OCI-LY7 (cell line): ENCODE data around the gene DNPH1. TPM values are rescaled to one million over a fixed set of nuclear protein-coding genes. Genes with fewer than 3 reads are reported as not detected.

Experiments
- BruUV-seq: library from RNA; stranded (reverse); fragments of 400-500 nt; replicated peaks from 2 replicates; lab custom pipeline; 2021; lab: Mats Ljungman, UMichigan
- CTCF ChIA-PET: fragments of 300-600 bp; sonication (Branson Sonifier 250); formaldehyde crosslinking; loops from one replicate; lab custom pipeline; 2022; ENCODE audit warnings: antibody characterized with exemption; ENCODE audit not compliant: unreplicated experiment; lab: Charles Lee
- POLR2A ChIA-PET: fragments of 300-600 bp; sonication (Branson Sonifier 250); formaldehyde crosslinking; loops from one replicate; lab custom pipeline; 2022; ENCODE audit warnings: antibody characterized with exemption; lab: Charles Lee
- DNase-seq: peaks from one replicate; pipeline ENCODE4 v3.0.0-alpha.2; 2015; ENCODE audit warnings: low spot score
- H2AFZ ChIP-seq: fragments of 200-600 bp; sonication (generic), shearing (Covaris generic); 2 replicates; pipeline ENCODE4 v1.6.1; 2014; ENCODE audit warnings: mild to moderate bottlenecking, antibody characterized with exemption, low read length, moderate library complexity
- H3K27ac ChIP-seq: fragments of 200-600 bp; sonication (generic); 2 replicates; pipeline ENCODE4 v1.5.1; 2014; ENCODE audit warnings: mixed run types, low read depth, mild to moderate bottlenecking, moderate library complexity, low read length, inconsistent platforms; ENCODE audit not compliant: poor library complexity, severe bottlenecking
- H3K36me3 ChIP-seq: fragments of 200-600 bp; sonication (generic); 2 replicates; pipeline ENCODE4 v1.6.1; 2014; ENCODE audit warnings: mild to moderate bottlenecking, antibody characterized with exemption, low read length, moderate library complexity, mixed read lengths; ENCODE audit not compliant: insufficient read depth
- H3K4me1 ChIP-seq: fragments of 200-600 bp; sonication (generic); 2 replicates; pipeline ENCODE4 v1.5.1; 2014; ENCODE audit warnings: mild to moderate bottlenecking, low read length; ENCODE audit not compliant: insufficient read depth, poor library complexity, severe bottlenecking
- H3K4me2 ChIP-seq: fragments of 200-600 bp; sonication (generic); 2 replicates; pipeline ENCODE4 v1.6.1; 2014; ENCODE audit warnings: mild to moderate bottlenecking, low read length
- H3K4me3 ChIP-seq: fragments of 200-600 bp; sonication (generic); 2 replicates; pipeline ENCODE4 v1.5.1; 2014; ENCODE audit warnings: mild to moderate bottlenecking, low read depth, low read length; ENCODE audit not compliant: poor library complexity, severe bottlenecking
- H3K79me2 ChIP-seq: fragments of 200-600 bp; sonication (generic); 2 replicates; pipeline ENCODE4 v1.6.1; 2016; ENCODE audit warnings: low read depth, mild to moderate bottlenecking, low read length, moderate library complexity, mixed read lengths; ENCODE audit not compliant: insufficient read depth
- H3K9me2 ChIP-seq: fragments of 200-600 bp; sonication (generic); 2 replicates; pipeline ENCODE4 v1.6.1; 2016; ENCODE audit warnings: mild to moderate bottlenecking, low read length, mixed read lengths; ENCODE audit not compliant: insufficient read depth
- H3K9me3 ChIP-seq: fragments of 200-600 bp; sonication (generic); 2 replicates; pipeline ENCODE4 v1.6.1; 2014; ENCODE audit warnings: mild to moderate bottlenecking, mixed run types, low read length, mixed read lengths
- H4K20me1 ChIP-seq: fragments of 200-600 bp; sonication (generic); 2 replicates; pipeline ENCODE4 v1.6.1; 2014; ENCODE audit warnings: mild to moderate bottlenecking, antibody characterized with exemption, low read length, moderate library complexity, mixed read lengths; ENCODE audit not compliant: insufficient read depth
- EZH2phosphoT487 ChIP-seq: fragments of 200-600 bp; sonication (generic); IDR thresholded peaks from 2 replicates; pipeline ENCODE4 v1.6.1; 2018; ENCODE audit warnings: low read depth, borderline replicate concordance, mild to moderate bottlenecking, mixed run types, antibody characterized with exemption, low read length, moderate library complexity, mixed read lengths
- intact Hi-C: fragments of 100-400 bp; cut with micrococcal nuclease; formaldehyde crosslinking; loops from one replicate; pipeline ENCODE4 v1.10.0; 2022; ENCODE audit not compliant: unreplicated experiment
- total RNA-seq, 2 experiments: library from RNA; depleted of rRNA in 1 of 2; stranded (reverse); fragments of >200 nt in 1 of 2; shearing (Covaris generic) in 1 of 2; gene quantifications; 2 replicates each; pipeline ENCODE4 v1.2.3, GENCODE V29; 2014 to 2022
- TF ChIP-seq, protein P1 (sequence below): fragments of 200-600 bp; sonication (generic); conservative IDR thresholded peaks from 2 replicates; pipeline ENCODE4 v1.5.1; 2014; ENCODE audit warnings: mild to moderate bottlenecking, antibody characterized with exemption, low read length, moderate library complexity, mixed read lengths

Gene DNPH1
- total RNA-seq, 2 experiments from 2014 or later: 65.5 to 111 TPM

DNA sequence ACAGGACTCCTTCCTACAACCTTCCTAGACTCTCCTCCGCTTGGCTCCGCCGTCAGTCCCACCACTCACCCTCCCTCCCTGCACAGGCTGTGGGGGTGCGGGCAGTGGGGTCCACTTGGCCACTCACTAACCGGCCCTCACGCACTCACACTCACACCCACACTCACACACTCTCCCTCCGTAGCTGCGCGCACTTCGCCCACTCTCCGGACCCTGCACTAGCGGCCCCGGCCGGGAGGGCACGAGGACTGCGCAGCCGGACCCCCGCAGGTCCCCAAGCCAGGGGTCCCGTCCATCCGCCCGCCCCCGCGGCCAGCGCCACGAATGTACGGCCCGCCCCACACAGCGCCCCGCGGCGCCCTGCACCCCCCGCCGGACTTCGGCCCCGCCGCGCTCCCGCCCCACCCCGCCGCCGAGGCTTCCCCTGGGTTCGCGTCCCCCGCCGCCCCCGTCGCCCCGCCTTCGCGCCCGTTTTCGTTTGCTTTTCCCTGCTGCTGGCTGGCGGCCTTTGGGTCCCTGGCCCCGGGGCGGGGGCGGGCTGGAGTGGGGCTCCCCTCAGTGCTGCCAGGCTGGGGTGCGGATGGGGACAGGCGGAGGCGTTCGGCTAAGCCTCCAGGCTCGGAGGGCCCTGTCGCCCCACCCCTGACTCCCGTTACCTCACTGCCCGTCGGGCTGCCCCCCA is 45.8 kb upstream of the DNPH1 start:
- Histone ChIP-seq H3K4me2 (no peak overlapping the region), H3K4me1 (peaks cover 20% of the 10 kb centered on the region), H3K4me3 (no peak overlapping the region), H3K79me2 (no peaks in the 10 kb centered on the region), H3K9me3 (no peaks in the 10 kb centered on the region), H3K36me3 (no peaks in the 10 kb centered on the region), H2AFZ (no peak overlapping the region), H4K20me1 (no peaks in the 10 kb centered on the region), H3K27ac (no peak overlapping the region), H3K9me2 (no peaks in the 10 kb centered on the region)
- ChIA-PET CTCF (no interaction called here), POLR2A (no interaction called here)
- intact Hi-C loops: loop anchor here (5.0 kb wide), 2 partner anchors 57 to 107 kb away; no protein-coding TSS in a partner anchor
- no peak for TF ChIP-seq EZH2phosphoT487
- TF ChIP-seq, protein P1, sequence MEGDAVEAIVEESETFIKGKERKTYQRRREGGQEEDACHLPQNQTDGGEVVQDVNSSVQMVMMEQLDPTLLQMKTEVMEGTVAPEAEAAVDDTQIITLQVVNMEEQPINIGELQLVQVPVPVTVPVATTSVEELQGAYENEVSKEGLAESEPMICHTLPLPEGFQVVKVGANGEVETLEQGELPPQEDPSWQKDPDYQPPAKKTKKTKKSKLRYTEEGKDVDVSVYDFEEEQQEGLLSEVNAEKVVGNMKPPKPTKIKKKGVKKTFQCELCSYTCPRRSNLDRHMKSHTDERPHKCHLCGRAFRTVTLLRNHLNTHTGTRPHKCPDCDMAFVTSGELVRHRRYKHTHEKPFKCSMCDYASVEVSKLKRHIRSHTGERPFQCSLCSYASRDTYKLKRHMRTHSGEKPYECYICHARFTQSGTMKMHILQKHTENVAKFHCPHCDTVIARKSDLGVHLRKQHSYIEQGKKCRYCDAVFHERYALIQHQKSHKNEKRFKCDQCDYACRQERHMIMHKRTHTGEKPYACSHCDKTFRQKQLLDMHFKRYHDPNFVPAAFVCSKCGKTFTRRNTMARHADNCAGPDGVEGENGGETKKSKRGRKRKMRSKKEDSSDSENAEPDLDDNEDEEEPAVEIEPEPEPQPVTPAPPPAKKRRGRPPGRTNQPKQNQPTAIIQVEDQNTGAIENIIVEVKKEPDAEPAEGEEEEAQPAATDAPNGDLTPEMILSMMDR: no peak
- no peak for DNase-seq
- no TSS peak for BruUV-seq

DNA sequence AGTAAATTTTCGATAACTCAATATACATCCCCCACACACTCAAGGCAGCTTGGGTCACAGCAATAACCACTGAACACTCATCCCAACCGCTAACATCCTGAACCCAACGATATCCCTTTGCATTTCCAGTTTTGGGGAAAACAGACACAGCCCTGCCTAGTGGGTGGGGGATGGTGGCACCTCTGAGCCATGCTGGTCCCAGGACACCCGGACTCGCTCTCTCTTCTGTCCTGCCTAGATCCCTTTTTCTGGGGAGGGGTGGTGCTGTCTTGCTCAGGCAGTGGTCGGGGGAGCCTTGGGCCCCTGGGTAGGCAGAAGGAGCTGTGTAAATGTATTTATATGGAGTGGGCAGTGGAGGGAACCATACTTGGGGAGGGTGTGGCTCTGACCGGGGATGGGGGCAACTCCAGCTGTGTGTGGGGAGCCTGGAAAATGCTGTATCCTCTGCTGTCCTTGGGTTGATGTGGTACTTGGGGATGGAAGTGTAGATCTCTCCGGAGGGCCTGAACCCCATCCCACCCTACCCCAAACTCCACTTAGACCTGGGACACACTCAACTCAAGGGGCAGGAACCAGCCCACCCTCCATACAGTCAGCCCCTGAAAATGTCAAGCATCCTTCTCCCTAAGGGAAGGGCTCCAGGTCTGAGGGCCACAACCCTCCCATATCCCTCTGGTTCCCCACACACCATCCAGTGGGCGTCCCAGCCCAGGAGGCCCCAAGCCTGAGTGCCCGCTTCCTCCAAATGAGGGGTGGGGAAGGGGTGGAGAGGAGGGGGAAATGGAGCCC is 45.0 kb upstream of the DNPH1 start:
- TF ChIP-seq, protein P1: no peak
- no peak for TF ChIP-seq EZH2phosphoT487
- no peaks in the 10 kb centered on the region for H3K9me3 ChIP-seq
- CTCF ChIA-PET: no interaction called here
- no TSS peak for BruUV-seq
- POLR2A ChIA-PET: no interaction called here
- no peak overlapping the region for H3K27ac ChIP-seq
- no peaks in the 10 kb centered on the region for H4K20me1 ChIP-seq
- H3K36me3 ChIP-seq: no peaks in the 10 kb centered on the region
- H3K4me2 ChIP-seq: no peak overlapping the region
- peaks cover 28% of the 10 kb centered on the region for H3K4me1 ChIP-seq
- no peaks in the 10 kb centered on the region for H3K9me2 ChIP-seq
- H3K79me2 ChIP-seq: no peaks in the 10 kb centered on the region
- intact Hi-C loops: loop anchor here (5.0 kb wide), 2 partner anchors 58 to 108 kb away; no protein-coding TSS in a partner anchor
- no peak overlapping the region for H2AFZ ChIP-seq
- no peak overlapping the region for H3K4me3 ChIP-seq
- DNase-seq: no peak

- no TSS peak for BruUV-seq
- POLR2A ChIA-PET: no interaction called here
- CTCF ChIA-PET: no interaction called here
Measured at GRCh38 chr6:43273707-43274106, 44.4 kb upstream of the DNPH1 start.

More at GRCh38 chr6:43273707-43274106, 44.4 kb upstream of the DNPH1 start:
- Histone ChIP-seq H3K79me2 (no peaks in the 10 kb centered on the region), H2AFZ (no peak overlapping the region), H3K4me3 (no peak overlapping the region), H4K20me1 (no peaks in the 10 kb centered on the region), H3K4me1 (peaks cover 32% of the 10 kb centered on the region), H3K9me3 (no peaks in the 10 kb centered on the region), H3K4me2 (no peak overlapping the region), H3K36me3 (no peaks in the 10 kb centered on the region), H3K9me2 (no peaks in the 10 kb centered on the region), H3K27ac (no peak overlapping the region)
- DNase-seq: no peak
- intact Hi-C loops: loop anchor here (5.0 kb wide), 2 partner anchors 59 to 109 kb away; no protein-coding TSS in a partner anchor
- TF ChIP-seq EZH2phosphoT487: no peak
- TF ChIP-seq, protein P1: no peak
